HG02981 (cell line): Measurements from ENCODE around the gene GDF7.
A peak's percentile ranks its signal among the peaks of the same experiment; 100 is the strongest.

Source experiments
- ATAC-seq: cut with Tn5 transposase; IDR thresholded peaks from one replicate; pipeline ENCODE4 v1.9.1; 2021; ENCODE audit warnings: mild to moderate bottlenecking, moderate library complexity; ENCODE audit not compliant: unreplicated experiment

GDF7 gene

GRCh38 chr2:20660506-20661420 lies 6.2 kb upstream of the GDF7 start:
- ATAC-seq, result no peak

GRCh38 chr2:20661421-20662307 lies 5.3 kb upstream of the GDF7 start:
- ATAC-seq, result peak; percentile 59

- ATAC-seq, result no peak
These were observed 4.5 kb upstream of the GDF7 start for GRCh38 chr2:20662308-20662937.

DNA sequence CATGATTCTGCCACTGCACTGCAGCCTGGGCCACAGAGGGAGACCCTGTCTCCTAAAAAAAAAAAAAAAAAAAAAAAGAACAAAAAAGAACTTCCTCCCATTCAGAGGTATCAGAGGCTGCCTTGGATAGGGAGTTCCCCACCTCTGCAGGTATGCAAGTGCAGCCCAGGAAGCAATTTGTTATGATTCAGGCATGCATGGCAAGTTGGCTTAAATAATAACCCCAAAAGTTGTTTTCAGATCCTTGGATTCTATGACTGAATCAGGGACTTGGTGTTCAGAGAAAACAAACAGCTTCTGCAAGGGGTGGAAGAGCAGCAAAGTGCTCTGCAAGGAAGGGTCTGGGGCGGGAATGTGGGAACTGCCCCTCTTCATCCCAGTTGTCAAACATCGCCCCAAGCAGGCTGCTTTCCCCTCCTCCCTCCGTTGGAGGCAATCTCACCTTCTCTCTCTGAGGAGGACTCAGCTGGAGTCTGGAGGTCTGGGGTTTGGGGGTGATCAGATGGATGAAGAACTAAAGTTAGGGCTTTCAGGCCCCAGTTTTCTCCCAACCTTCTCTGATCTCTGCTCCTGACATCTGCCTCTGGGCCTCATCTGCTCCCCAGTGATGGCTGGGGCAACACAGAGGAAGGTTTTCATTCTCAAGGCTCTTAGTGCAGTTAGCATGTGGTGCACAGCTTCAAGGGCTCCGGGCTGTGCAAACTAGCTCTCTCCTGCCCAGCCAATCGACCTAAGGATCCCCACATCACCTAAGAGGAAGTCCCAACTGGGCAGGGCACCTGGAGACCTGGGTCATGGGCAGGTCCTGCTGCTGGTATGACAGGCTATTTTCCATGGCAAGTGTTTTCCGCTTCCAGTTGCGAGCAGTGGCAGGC lies 3.5 kb upstream of the GDF7 start:
- ATAC-seq, result no peak

GRCh38 chr2:20664071-20664390 lies 2.9 kb upstream of the GDF7 start:
- ATAC-seq, result no peak

DNA sequence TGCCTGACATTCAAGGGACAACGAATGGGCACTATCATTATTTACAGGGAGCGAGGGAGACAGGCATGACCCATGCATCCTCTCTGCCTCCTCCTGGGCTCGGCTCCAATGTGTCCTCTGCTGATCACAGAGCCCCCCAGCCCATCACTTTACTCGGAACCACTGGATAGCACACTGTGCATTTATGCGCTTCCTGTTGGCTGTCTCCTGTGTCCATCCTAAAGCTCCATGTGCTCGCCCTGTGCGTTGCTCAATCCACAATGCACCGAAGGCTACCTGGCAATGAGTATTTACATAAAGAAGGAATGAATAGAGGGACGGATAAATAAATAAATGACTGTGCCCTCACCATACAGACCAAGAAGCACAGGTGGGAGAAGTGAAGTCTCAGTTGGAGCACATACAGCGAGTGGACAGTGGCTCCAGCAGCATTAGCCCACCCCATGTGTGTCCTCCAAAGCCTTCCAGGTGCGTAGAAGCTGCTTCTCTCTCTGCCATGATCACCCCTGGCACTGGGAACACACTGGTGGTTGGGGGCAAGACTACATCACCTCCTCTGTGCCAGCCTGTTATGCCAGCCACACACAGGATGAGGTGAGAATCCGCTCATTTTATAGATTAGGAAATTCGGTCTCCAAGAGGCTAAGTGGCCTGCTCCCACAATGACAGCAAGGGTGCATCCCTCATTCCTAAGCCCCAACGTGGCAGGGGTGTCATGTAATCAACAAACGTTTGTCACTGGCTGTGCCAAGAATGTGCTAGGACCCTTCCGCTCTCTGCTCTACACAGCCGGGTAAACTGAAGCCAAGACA lies 2.3 kb upstream of the GDF7 start:
- ATAC-seq, result no peak

DNA sequence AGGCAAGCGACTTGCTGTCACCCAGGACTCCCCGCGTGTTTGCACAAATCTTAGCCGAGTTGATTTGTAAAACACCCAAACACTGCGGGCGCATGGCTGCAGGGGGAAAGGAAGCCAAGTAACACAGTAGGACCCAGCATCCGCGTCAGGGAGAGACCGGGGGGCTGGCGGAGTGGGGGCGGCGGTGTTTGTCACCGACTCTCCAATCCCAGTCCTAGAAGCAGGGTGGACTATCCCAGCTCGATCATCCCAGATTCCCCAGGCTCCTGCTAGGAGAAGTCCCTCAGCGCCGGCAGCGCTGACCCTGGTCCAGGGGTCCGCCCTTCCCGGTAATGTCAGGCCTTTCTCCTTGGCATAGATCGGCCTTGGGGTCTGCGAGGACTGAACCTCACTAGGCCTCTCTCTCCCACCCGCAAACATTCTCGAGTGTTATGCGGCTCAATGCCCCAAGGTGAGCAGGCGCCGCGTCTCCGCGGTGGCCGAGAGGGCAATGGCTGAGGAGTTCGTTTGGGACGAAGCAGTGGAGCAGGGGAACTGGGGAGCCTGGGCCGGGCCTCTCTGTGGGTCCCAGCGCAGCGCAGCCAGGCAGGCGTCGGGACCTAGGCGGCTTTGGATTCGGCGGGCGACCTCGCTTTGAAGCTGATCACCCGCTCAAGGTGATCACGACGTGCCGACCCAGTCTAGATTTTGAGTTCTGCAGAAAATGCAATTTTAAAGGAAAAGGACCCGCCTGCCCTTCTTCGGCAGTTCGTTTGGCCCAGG lies 1.5 kb upstream of the GDF7 start:
- no peak for ATAC-seq

- ATAC-seq, result no peak
These were observed 990 bp upstream of the GDF7 start for GRCh38 chr2:20666005-20666303.

DNA sequence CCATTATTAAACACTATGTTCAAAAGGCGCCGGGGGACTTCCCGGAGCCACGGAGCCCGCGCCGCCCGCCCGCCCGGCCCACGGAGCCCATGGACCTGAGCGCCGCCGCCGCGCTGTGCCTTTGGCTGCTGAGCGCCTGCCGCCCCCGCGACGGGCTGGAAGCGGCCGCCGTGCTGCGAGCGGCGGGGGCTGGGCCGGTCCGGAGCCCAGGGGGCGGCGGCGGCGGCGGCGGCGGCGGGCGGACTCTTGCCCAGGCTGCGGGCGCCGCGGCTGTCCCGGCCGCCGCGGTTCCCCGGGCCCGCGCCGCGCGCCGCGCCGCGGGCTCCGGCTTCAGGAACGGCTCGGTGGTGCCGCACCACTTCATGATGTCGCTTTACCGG lies 197 bp downstream of the GDF7 start:
- ATAC-seq, result no peak

DNA sequence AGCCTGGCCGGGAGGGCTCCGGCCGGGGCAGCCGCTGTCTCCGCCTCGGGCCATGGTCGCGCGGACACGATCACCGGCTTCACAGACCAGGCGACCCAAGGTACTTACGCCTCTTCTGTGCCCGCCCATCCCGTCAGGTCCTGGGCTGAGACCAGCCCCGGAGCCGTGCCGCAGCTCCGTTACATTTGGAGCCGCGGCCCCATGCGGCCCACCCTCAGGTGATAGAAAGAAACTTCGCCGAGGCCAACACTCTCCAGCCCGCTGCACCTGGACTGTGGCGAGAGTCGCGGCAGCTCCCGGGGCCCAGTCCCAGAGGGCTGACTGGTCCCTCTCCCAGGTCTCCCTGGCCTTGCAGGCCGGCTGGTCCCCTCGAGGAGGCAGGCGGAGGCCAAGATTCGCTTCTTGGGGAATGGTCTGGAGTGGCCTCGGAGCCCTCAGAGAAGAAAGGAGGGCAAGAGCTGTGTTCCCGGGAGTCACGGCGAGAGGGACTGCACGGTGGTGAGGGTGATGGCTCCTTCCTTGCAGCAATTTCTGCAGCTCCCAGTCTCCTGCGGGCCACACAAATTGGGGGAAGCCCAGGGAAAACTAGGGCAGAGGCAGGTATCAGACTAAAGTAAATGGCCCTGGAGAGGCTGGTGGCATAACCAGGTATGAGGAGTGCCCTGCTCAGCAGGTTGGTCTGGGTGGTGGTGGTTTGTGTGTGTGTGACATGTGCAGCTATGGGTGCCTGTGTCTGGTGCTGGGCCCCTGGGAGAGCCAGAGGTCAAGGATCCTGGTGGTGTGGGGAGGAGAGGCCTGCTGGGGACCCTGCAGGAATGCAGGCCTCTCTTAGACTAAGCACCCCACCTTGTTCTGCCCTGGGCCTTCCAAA lies 822 bp downstream of the GDF7 start:
- no peak for ATAC-seq

DNA sequence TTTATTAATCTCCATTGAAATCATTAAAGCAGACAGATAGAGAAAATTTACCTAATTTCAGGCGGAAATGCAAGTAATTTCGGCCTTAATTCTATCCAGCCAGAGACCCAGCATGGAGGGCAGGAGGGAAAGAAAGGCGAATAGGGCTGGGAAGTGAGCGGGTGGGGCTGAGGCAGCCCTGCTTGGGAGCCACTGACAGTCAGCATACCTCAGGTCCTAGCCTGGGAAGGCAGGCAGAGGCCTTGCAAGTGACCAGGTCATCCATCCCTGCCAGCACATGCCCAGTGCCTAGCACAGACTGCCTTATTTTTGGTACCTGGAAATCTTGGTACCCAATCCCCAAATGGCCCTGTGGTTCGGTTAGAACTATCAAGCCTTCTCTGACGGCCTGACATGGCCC lies 1.5 kb downstream of the GDF7 start:
- ATAC-seq, result no peak

DNA sequence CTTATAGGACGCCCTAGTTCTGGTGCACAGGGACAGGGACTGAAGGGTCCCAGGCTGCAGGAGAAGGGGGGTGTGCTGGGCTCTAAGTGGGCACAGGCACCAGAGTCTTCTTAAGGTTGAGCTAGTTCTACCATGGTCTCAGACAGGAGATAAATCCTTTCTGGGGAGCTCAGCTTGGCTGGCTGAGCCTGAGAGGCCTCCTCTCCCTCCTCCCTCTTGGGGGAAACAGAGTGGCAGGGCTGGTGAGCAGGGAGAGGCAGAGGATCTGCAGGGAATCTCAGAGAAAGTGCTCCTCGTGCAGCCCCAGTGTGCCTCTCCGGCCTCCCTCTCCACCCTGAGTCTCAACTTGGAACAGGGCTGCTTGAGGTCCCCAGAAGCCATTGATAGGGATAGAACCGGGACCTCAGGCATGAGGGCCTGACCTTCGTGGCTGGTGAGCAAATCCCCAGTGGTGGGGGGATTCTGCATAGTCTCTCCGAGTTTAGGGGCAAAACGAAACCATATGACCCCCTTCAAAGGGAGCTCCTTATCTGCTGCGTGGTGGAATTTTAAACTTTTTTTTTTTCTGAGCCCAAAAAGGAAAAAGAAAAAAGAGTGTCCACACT lies 2.0 kb downstream of the GDF7 start:
- ATAC-seq, result no peak

DNA sequence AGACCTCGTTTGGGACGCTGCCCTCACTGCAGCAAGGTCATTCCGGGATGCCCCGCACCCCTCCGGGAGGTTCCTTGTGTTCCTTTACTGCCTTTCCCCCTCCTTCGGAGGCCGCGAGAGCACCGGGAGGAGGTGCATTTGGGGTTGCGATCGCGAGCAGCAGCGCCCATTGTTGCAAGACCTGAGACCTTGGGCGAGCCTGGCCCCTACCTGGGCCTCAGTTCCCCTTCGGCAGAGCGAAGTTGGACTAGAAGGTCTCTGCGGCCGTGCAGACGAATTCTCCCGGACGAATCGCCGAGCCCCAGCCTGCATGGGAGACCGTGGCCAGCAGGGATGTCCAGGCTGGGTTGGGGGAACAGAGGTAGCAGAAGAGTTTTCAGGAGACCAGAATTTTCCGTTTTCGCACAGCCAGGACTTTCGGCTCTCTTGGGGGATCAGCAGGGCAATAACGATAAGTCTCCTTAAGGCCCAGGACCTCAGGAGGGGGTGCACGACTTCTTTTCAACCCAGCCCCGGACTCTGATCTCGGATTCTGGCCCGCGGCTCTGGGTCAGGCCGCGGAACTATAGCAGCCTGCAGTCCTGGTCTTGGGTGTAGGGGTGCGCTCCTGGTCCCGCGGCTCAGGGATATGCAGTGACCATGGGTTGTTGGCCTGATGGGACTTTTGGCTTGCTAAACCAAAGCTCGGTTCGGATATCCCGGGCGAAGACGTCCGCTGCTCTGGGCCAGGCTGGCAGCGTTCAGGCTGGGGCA lies 2.8 kb downstream of the GDF7 start:
- no peak for ATAC-seq

DNA sequence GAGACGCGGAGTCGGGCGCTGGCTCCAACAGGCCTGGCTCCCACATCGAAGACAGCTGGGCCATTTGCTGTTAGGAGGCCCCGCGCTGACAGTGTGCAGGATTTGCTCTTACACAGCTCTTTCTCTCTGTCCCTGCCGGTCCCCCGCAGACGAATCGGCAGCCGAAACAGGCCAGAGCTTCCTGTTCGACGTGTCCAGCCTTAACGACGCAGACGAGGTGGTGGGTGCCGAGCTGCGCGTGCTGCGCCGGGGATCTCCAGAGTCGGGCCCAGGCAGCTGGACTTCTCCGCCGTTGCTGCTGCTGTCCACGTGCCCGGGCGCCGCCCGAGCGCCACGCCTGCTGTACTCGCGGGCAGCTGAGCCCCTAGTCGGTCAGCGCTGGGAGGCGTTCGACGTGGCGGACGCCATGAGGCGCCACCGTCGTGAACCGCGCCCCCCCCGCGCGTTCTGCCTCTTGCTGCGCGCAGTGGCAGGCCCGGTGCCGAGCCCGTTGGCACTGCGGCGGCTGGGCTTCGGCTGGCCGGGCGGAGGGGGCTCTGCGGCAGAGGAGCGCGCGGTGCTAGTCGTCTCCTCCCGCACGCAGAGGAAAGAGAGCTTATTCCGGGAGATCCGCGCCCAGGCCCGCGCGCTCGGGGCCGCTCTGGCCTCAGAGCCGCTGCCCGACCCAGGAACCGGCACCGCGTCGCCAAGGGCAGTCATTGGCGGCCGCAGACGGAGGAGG lies 3.5 kb downstream of the GDF7 start:
- no peak for ATAC-seq

DNA sequence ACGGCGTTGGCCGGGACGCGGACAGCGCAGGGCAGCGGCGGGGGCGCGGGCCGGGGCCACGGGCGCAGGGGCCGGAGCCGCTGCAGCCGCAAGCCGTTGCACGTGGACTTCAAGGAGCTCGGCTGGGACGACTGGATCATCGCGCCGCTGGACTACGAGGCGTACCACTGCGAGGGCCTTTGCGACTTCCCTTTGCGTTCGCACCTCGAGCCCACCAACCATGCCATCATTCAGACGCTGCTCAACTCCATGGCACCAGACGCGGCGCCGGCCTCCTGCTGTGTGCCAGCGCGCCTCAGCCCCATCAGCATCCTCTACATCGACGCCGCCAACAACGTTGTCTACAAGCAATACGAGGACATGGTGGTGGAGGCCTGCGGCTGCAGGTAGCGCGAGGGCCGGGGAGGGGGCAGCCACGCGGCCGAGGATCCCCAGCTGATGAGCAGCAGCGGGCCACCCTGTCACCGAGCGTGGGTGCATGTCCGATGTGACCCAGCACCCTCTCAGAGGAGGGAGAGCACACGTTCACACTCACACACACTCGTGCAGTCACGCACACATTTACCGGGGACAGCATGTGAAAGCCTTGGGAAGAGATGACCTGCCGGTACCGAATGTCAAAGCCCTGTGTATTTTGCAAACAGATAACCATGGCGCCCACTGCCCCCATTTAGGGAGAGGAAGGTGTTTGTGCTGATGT lies 4.2 kb downstream of the GDF7 start:
- ATAC-seq, result no peak

DNA sequence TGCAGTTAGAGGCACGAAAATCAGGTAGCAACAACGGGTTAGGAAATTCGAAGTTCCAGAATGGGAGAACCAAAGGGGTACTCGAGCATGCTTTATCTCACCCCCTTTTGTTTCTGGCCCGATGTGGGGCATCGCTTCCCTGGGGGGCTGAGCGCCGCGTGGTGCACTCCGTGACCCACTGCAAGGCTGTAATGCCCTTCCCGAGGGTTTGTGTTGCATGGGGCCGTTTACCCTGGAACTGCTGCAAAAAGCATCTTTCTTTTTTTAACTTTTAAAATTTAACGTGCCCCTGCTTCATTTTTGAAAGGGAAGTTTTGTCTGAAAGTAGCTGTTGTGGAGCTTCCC lies 4.8 kb downstream of the GDF7 start:
- no peak for ATAC-seq
